ENCODE results near the gene CDC5L. TPM values are rescaled to one million over a fixed set of nuclear protein-coding genes. Genes with fewer than 3 reads are reported as not detected.
A peak's percentile ranks its signal among the peaks of the same experiment; 100 is the strongest.

Gene CDC5L
- total RNA-seq, 4 donors from 2014 or later: 16.7 to 20.1 (median 17.3) TPM

DNA sequence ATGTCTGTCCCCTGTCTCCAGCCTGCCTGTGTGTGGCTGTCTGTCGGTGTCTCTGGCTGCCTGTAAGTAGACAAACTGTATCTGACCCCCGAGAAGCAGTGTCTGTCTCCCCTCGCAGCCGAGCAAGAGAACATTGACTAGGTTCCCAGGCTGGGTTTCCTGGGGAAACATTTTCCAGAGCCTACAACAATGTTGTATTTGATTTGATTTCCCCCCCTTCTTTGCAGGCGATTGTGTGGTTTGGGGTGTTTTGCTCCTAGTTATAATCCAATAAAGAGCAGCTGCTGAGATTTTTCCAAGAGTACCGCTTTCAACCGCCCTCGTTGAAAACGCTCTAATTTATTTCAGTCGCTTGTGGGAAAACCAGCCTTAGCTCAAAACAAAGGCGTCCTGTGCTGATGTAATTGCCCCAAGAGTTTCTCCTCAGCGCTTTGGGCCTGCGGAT lies 92.6 kb downstream of the CDC5L start:
- Histone ChIP-seq H3K4me3 (no peak overlapping the region), H3K9me3 (no peaks in the 10 kb centered on the region), H3K27me3 (no peaks in the 10 kb centered on the region), H3K4me1 (peaks cover 0 to 52% (median 3%) of the 10 kb centered on the region in 4 donors), H3K36me3 (no peaks in the 10 kb centered on the region), H3K27ac (peak overlapping the region in 2 of 4 donors; percentile 45 to 46)
- 36 to 42% methylated on average over 13 of the region's 13 CpGs for WGBS, 2 donors
- TF ChIP-seq, protein P1, sequence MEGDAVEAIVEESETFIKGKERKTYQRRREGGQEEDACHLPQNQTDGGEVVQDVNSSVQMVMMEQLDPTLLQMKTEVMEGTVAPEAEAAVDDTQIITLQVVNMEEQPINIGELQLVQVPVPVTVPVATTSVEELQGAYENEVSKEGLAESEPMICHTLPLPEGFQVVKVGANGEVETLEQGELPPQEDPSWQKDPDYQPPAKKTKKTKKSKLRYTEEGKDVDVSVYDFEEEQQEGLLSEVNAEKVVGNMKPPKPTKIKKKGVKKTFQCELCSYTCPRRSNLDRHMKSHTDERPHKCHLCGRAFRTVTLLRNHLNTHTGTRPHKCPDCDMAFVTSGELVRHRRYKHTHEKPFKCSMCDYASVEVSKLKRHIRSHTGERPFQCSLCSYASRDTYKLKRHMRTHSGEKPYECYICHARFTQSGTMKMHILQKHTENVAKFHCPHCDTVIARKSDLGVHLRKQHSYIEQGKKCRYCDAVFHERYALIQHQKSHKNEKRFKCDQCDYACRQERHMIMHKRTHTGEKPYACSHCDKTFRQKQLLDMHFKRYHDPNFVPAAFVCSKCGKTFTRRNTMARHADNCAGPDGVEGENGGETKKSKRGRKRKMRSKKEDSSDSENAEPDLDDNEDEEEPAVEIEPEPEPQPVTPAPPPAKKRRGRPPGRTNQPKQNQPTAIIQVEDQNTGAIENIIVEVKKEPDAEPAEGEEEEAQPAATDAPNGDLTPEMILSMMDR (IDR thresholded peaks at IDR 0.05): no peak
- TF ChIP-seq POLR2A (IDR thresholded peaks at IDR 0.05) (no peak), EP300 (IDR thresholded peaks at IDR 0.05) (no peak)
- no peak for DNase-seq (ENCODE audit: low spot score in 2 of 2)

- Histone ChIP-seq H3K27me3 (no peaks in the 10 kb centered on the region), H3K27ac (no peak overlapping the region), H3K4me1 (peaks cover 0 to 44% (median 3%) of the 10 kb centered on the region in 4 donors), H3K9me3 (no peaks in the 10 kb centered on the region), H3K36me3 (no peaks in the 10 kb centered on the region), H3K4me3 (no peak overlapping the region)
- TF ChIP-seq, protein P1 (IDR thresholded peaks at IDR 0.05): no peak
- TF ChIP-seq EP300 (IDR thresholded peaks at IDR 0.05) (no peak), POLR2A (IDR thresholded peaks at IDR 0.05) (no peak)
- no peak for DNase-seq (ENCODE audit: low spot score in 2 of 2)
- 91 to 92% methylated on average over 6 of the region's 6 CpGs for WGBS, 2 donors
Measured at GRCh38 chr6:44481056-44481455, 93.5 kb downstream of the CDC5L start.

- peaks cover 0 to 42% (median 3%) of the 10 kb centered on the region in 4 donors for H3K4me1 ChIP-seq
- H3K27ac ChIP-seq: no peak overlapping the region
- no peaks in the 10 kb centered on the region for H3K36me3 ChIP-seq
- no peak overlapping the region for H3K4me3 ChIP-seq
- no peak for TF ChIP-seq EP300 (IDR thresholded peaks at IDR 0.05)
- no peak for TF ChIP-seq POLR2A (IDR thresholded peaks at IDR 0.05)
- TF ChIP-seq, protein P1 (IDR thresholded peaks at IDR 0.05): no peak
- no peaks in the 10 kb centered on the region for H3K9me3 ChIP-seq
- no peak for DNase-seq (ENCODE audit: low spot score in 2 of 2)
- no peaks in the 10 kb centered on the region for H3K27me3 ChIP-seq
- WGBS, 2 donors: 40 to 46% methylated on average over 9 of the region's 9 CpGs
Measured at GRCh38 chr6:44481760-44482159, 94.3 kb downstream of the CDC5L start.

GRCh38 chr6:44485601-44486401 lies 98.3 kb downstream of the CDC5L start:
- Histone ChIP-seq H3K36me3 (no peaks in the 10 kb centered on the region), H3K27ac (no peak overlapping the region), H3K4me1 (peaks cover 0 to 27% (median 1%) of the 10 kb centered on the region in 4 donors), H3K4me3 (no peak overlapping the region), H3K27me3 (no peaks in the 10 kb centered on the region), H3K9me3 (no peaks in the 10 kb centered on the region)
- WGBS, 2 donors: 77 to 83% methylated on average over 12 of the region's 12 CpGs
- DNase-seq (ENCODE audit: low spot score in 2 of 2): no peak
- no peak for TF ChIP-seq POLR2A (IDR thresholded peaks at IDR 0.05)
- TF ChIP-seq, protein P1 (IDR thresholded peaks at IDR 0.05): no peak
- no peak for TF ChIP-seq EP300 (IDR thresholded peaks at IDR 0.05)

GRCh38 chr6:44487002-44487401 lies 99.5 kb downstream of the CDC5L start:
- no peaks in the 10 kb centered on the region for H3K9me3 ChIP-seq
- H3K27me3 ChIP-seq: no peaks in the 10 kb centered on the region
- H3K4me3 ChIP-seq: no peak overlapping the region
- TF ChIP-seq POLR2A (IDR thresholded peaks at IDR 0.05) (no peak), EP300 (IDR thresholded peaks at IDR 0.05) (no peak)
- TF ChIP-seq, protein P1 (IDR thresholded peaks at IDR 0.05): no peak
- no peaks in the 10 kb centered on the region for H3K36me3 ChIP-seq
- 87 to 100% methylated on average over 1 of the region's 1 CpG for WGBS, 2 donors
- DNase-seq (ENCODE audit: low spot score in 2 of 2): no peak
- peaks cover 0 to 17% (median 0%) of the 10 kb centered on the region in 4 donors for H3K4me1 ChIP-seq
- no peak overlapping the region for H3K27ac ChIP-seq

Measured in tibial nerve (tissue), 4 donors.